ENCODE measurements around the gene SF3A1. TPM values are rescaled to one million over a fixed set of nuclear protein-coding genes. Genes with fewer than 3 reads are reported as not detected.
A peak's percentile ranks its signal among the peaks of the same experiment; 100 is the strongest.
"Not testable (repeated sequence)": the region's sequence is repeated elsewhere in the genome, so short reads cannot be mapped to it uniquely, and the experiment has no call there.

Gene SF3A1, protein sequence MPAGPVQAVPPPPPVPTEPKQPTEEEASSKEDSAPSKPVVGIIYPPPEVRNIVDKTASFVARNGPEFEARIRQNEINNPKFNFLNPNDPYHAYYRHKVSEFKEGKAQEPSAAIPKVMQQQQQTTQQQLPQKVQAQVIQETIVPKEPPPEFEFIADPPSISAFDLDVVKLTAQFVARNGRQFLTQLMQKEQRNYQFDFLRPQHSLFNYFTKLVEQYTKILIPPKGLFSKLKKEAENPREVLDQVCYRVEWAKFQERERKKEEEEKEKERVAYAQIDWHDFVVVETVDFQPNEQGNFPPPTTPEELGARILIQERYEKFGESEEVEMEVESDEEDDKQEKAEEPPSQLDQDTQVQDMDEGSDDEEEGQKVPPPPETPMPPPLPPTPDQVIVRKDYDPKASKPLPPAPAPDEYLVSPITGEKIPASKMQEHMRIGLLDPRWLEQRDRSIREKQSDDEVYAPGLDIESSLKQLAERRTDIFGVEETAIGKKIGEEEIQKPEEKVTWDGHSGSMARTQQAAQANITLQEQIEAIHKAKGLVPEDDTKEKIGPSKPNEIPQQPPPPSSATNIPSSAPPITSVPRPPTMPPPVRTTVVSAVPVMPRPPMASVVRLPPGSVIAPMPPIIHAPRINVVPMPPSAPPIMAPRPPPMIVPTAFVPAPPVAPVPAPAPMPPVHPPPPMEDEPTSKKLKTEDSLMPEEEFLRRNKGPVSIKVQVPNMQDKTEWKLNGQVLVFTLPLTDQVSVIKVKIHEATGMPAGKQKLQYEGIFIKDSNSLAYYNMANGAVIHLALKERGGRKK
- total RNA-seq = 92.9 TPM

DNA sequence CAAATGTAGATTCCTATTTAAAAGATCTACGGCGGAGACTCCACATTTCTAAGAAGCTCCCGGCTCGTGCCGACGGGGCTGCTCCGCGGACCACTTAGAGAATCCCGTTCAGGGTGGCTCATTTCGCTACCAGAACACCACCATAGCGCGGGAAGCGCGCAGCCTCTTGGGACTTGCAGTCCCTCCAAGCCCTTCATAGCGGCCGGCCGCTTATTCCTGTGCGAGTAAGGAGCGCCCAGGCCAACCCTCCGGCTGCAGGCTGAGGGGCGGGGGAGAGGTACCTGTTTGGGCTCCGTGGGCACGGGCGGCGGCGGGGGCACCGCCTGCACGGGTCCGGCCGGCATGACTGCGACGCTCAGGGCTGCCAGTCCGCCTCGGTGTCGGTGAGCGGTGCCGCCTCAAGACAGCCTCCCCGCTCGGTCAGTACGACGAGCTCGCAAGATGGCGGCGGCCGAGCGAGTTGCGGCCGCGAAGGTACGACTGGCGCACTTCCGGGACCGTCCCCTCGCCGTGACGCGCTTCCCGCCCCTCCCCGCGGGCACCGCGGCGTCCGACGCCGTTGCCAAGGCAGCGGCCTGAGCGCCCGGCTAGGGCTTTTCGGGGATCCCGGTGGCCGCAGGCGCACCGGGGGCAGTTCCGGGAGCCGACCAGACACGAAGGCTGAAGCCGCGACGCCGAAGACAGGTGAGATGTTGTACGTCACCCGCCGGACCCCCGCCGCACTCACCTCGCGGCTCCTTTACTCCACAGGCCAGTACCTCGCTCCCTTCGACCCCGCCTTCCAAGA, at the start of gene SF3A1, which contains the start of gene CCDC157:
TSS of gene SF3A1 (minus strand) at position 446 of the 787 bp plus-strand sequence. CDS start at position 344, 102 bp downstream.
TSS of gene CCDC157 (plus strand) at position 559 of the 787 bp plus-strand sequence. CDS start 8,994 bp downstream, outside the sequence.
- H3K4me1 ChIP-seq = peaks cover 11 to 24% of the 10 kb centered on the region in 2 donors
- peak within 1 kb of the TSS; percentile 75 to 97 for H3K4me3 ChIP-seq
- no peaks in the 10 kb centered on the region for H3K9me3 ChIP-seq
- H3K27ac ChIP-seq = peak within 1 kb of the TSS; percentile 92 to 99
- peaks cover 13 to 15% of the 10 kb centered on the region in 2 donors for H3K36me3 ChIP-seq
- H3K27me3 ChIP-seq = no peaks in the 10 kb centered on the region
- intact Hi-C loops (cut with DNase I) = loop anchor here (1.0 kb wide), 5 partner anchors 29 to 589 kb away; partner anchors contain the start of genes CASTOR1, RNF215, UQCR10 and ZMAT5
- TF ChIP-seq, protein P1, sequence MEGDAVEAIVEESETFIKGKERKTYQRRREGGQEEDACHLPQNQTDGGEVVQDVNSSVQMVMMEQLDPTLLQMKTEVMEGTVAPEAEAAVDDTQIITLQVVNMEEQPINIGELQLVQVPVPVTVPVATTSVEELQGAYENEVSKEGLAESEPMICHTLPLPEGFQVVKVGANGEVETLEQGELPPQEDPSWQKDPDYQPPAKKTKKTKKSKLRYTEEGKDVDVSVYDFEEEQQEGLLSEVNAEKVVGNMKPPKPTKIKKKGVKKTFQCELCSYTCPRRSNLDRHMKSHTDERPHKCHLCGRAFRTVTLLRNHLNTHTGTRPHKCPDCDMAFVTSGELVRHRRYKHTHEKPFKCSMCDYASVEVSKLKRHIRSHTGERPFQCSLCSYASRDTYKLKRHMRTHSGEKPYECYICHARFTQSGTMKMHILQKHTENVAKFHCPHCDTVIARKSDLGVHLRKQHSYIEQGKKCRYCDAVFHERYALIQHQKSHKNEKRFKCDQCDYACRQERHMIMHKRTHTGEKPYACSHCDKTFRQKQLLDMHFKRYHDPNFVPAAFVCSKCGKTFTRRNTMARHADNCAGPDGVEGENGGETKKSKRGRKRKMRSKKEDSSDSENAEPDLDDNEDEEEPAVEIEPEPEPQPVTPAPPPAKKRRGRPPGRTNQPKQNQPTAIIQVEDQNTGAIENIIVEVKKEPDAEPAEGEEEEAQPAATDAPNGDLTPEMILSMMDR (IDR thresholded peaks at IDR 0.05) = no peak
- DNase-seq (ENCODE audit: low spot score in 2 of 2) = peak; percentile 39 to 92

DNA sequence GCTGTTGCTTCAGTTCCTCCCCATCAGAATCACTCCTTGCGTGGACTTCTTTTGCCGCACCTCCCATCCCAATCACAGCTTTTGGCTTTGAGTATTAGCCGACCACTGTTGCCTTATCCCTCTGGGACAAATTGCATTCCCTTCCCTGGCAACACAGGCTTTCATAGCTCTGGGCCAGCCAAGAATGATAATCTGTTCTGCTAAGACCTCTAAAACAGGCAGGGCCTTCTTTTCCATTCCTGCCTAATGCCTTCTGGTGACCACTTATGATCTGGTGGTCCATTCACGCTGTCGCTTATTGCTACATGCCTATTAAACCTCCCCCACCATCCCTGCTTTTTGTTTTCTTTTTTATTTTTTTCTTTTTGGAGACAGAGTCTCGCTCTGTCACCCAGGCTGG, 49.7 kb upstream of the SF3A1 start:
- DNase-seq (ENCODE audit: low spot score in 2 of 2) = no peak
- no peak overlapping the region for H3K27ac ChIP-seq
- no peak overlapping the region for H3K4me3 ChIP-seq
- H3K27me3 ChIP-seq = no peaks in the 10 kb centered on the region
- TF ChIP-seq, protein P1 (IDR thresholded peaks at IDR 0.05) = no peak
- H3K9me3 ChIP-seq = no peaks in the 10 kb centered on the region
- peaks cover 10 to 13% of the 10 kb centered on the region in 2 donors for H3K36me3 ChIP-seq
- intact Hi-C loops (cut with DNase I) = no loop called here
- no peaks in the 10 kb centered on the region for H3K4me1 ChIP-seq

DNA sequence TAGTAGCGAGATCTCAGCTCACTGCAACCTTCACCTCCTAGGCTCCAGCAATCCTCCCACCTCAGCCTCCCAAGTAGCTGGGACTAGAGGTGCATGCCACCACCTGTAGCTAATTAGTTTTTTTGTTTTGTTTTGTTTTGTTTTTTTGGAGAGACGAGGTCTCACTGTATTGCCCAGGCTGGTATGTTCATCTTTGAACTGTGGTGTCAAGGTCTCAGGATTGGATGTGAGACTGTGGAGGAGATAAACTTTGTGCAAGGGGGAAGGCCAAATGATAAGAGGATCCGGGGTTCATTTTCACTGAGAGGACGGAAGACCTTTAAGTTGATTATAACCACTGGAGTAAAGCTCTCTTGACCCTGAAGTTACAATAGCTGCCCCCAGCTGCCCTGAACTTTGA, 49.0 kb upstream of the SF3A1 start:
- intact Hi-C loops (cut with DNase I) = no loop called here
- H3K4me1 ChIP-seq = no peaks in the 10 kb centered on the region
- H3K36me3 ChIP-seq = peaks cover 10 to 13% of the 10 kb centered on the region in 2 donors
- H3K4me3 ChIP-seq = no peak overlapping the region
- H3K27ac ChIP-seq = no peak overlapping the region
- DNase-seq (ENCODE audit: low spot score in 2 of 2) = no peak
- TF ChIP-seq, protein P1 (IDR thresholded peaks at IDR 0.05) = no peak
- H3K9me3 ChIP-seq = no peaks in the 10 kb centered on the region
- H3K27me3 ChIP-seq = no peaks in the 10 kb centered on the region

DNA sequence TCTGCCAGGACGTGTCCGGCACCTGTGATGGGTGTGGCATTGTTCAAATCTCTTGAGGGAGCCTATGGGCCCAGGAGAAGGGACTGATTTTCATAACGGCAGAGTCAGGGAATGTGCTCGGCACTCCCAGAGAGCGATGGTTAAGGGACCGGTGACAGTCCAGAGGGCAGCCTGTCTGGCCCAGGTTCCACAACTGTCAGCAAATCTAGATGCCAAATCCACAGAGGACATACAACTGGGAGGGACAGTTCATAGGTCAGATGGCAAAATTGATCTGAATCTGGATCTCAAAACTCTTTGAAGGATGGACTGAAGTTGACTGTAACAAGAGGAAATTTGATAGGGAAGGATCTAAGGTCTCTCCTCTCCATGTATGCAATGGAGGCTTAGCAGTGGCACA, 47.6 kb upstream of the SF3A1 start:
- H3K27me3 ChIP-seq = no peaks in the 10 kb centered on the region
- TF ChIP-seq, protein P1 (IDR thresholded peaks at IDR 0.05) = no peak
- H3K36me3 ChIP-seq = peaks cover 0 to 8% of the 10 kb centered on the region in 2 donors
- DNase-seq (ENCODE audit: low spot score in 2 of 2) = no peak
- intact Hi-C loops (cut with DNase I) = no loop called here
- no peak overlapping the region for H3K4me3 ChIP-seq
- H3K4me1 ChIP-seq = no peaks in the 10 kb centered on the region
- no peaks in the 10 kb centered on the region for H3K9me3 ChIP-seq
- no peak overlapping the region for H3K27ac ChIP-seq

DNA sequence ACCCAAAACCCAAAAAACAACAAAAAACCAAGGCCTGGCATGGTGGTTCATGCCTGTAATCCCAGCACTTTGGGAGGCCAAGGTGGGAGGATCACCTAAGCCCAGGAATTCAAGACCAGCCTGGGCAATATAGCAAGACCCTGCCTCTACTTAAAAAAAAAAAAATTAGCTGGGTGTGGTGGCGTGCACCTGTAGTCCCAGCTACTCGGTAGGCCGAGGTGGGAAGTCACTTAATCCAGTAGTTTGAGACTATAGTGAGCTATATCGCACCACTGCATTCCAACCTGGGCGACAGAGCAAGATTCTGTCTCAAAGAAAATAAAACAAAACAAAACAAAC, 46.0 kb upstream of the SF3A1 start:
- intact Hi-C loops (cut with DNase I); H3K4me3 ChIP-seq; H3K36me3 ChIP-seq; H3K27me3 ChIP-seq; H3K27ac ChIP-seq; H3K4me1 ChIP-seq; DNase-seq (ENCODE audit: low spot score in 2 of 2); H3K9me3 ChIP-seq: not testable (repeated sequence)

All from ascending aorta (tissue), 2 donors.